HCT116 (cell line): ENCODE measurements around the gene GEMIN7. TPM values are rescaled to one million over a fixed set of nuclear protein-coding genes. Genes with fewer than 3 reads are reported as not detected.
A peak's percentile ranks its signal among the peaks of the same experiment; 100 is the strongest.

Experiments
- ATF3 ChIP-seq: IDR thresholded peaks from 2 replicates; pipeline ENCODE4 v1.6.1; 2012
- CEBPB ChIP-seq: IDR thresholded peaks from 2 replicates; pipeline ENCODE4 v1.6.1; 2012; ENCODE audit warnings: low read depth
- EGR1 ChIP-seq: IDR thresholded peaks from 2 replicates; pipeline ENCODE4 v1.6.1; 2012; ENCODE audit warnings: low read depth
- EZH2 ChIP-seq: fragments of 200-600 bp; sonication (generic); IDR thresholded peaks from 2 replicates; pipeline ENCODE4 v1.6.1; 2017; ENCODE audit warnings: antibody characterized with exemption, mixed run types
- EZH2phosphoT487 ChIP-seq: fragments of 200-600 bp; IDR thresholded peaks from 2 replicates; pipeline ENCODE4 v1.6.1; 2018; ENCODE audit warnings: antibody characterized with exemption, borderline replicate concordance
- FOSL1 ChIP-seq: IDR thresholded peaks from 2 replicates; pipeline ENCODE4 v1.6.1; 2012; ENCODE audit warnings: low read depth
- POLR2AphosphoS5 ChIP-seq: IDR thresholded peaks from 2 replicates; pipeline ENCODE4 v1.6.1; 2011; ENCODE audit warnings: mild to moderate bottlenecking, low read depth, low read length, moderate library complexity
- SIN3A ChIP-seq: IDR thresholded peaks from 2 replicates; pipeline ENCODE4 v1.6.1; 2012; ENCODE audit warnings: low read depth
- SP1 ChIP-seq: IDR thresholded peaks from 2 replicates; pipeline ENCODE4 v1.6.1; 2012; ENCODE audit warnings: low read depth
- SRF ChIP-seq: IDR thresholded peaks from 2 replicates; pipeline ENCODE4 v1.6.1; 2012; ENCODE audit warnings: low read depth
- TCF7L2 ChIP-seq: IDR thresholded peaks from 2 replicates; pipeline ENCODE4 v1.7.0; 2011; ENCODE audit warnings: borderline replicate concordance, inconsistent platforms; ENCODE audit not compliant: insufficient read depth, insufficient read length; ENCODE audit errors: extremely low read depth
- ZFX ChIP-seq: fragments of 450-650 bp; IDR thresholded peaks from 2 replicates; pipeline ENCODE4 v1.6.1; 2017
- ZNF274 ChIP-seq: fragments of 200-500 bp; sonication (Bioruptor generic); IDR thresholded peaks from 2 replicates; pipeline ENCODE4 v1.6.1; 2014; ENCODE audit warnings: mild to moderate bottlenecking, low read depth, low read length, inconsistent platforms
- total RNA-seq: library from RNA; stranded (reverse); gene quantifications from one replicate; pipeline ENCODE4 v1.2.1, GENCODE V29; 2021; ENCODE audit not compliant: unreplicated experiment
- TF ChIP-seq, protein P1 (sequence below): IDR thresholded peaks from 2 replicates; pipeline ENCODE4 v1.6.1; 2011; ENCODE audit warnings: mild to moderate bottlenecking, low read length, moderate library complexity; ENCODE audit not compliant: insufficient replicate concordance; ENCODE audit errors: extremely low read depth

The GEMIN7 gene
- total RNA-seq, 1 experiment from 2014 or later = 35.4 TPM

DNA sequence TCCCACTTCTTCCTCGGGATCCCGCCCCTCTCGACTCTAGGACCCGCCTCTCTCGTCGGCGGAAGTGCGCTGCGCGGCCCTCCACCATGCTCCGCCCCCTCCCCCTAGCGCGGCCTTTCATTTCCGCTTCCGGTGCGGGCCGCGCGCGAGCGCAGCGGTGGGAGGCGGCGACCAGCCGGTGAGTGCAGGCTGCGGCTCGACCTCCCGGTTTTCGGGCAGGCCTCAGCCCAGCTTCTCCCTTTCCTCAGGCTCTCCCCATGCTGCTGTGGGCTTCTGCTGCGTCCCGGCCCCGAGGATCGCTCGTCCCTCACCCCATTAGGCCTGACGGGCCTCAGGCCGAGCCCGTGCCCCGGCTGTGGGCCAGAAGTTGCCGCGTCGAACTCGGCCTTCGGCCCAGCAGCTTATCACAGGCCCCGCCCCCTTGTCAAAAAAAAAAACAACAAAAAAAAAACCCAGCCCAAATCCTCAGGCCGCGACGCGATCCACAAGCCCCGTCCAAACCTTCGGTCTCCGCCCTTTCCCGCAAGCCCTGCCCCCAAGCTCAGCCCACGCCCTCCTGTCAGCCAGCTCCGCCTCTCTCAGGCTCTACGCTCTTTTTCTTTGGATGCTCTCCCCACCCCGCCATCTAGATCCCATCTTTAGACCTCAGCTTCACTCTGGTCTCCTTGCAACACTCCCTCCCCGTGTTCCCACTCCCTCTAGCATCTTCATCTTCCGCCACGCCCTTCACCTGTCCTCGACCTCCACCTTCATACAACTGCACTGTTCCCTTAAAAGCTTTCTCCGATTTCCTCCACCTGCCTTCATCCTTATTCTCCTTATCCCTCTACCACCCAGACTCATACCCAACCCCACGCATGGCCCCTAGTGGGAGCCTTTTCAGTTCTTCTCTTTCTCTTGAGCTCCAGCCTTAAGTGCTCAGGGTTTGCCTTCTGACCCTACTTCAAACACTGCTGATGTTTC lies 39.8 kb upstream of the GEMIN7 start, which contains the start of gene CLASRP (continued):
- no peak for TF ChIP-seq SRF
- TF ChIP-seq ZNF274 = no peak
- TF ChIP-seq TCF7L2 = no peak
- peak; percentile 85 for TF ChIP-seq POLR2AphosphoS5
- TF ChIP-seq FOSL1 = no peak
- TF ChIP-seq EGR1 = peak; percentile 65
- TF ChIP-seq, protein P1, sequence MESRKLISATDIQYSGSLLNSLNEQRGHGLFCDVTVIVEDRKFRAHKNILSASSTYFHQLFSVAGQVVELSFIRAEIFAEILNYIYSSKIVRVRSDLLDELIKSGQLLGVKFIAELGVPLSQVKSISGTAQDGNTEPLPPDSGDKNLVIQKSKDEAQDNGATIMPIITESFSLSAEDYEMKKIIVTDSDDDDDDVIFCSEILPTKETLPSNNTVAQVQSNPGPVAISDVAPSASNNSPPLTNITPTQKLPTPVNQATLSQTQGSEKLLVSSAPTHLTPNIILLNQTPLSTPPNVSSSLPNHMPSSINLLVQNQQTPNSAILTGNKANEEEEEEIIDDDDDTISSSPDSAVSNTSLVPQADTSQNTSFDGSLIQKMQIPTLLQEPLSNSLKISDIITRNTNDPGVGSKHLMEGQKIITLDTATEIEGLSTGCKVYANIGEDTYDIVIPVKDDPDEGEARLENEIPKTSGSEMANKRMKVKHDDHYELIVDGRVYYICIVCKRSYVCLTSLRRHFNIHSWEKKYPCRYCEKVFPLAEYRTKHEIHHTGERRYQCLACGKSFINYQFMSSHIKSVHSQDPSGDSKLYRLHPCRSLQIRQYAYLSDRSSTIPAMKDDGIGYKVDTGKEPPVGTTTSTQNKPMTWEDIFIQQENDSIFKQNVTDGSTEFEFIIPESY = no peak
- no peak for TF ChIP-seq CEBPB
- TF ChIP-seq ATF3 = no peak
- peak; percentile 94 for TF ChIP-seq ZFX
- TF ChIP-seq EZH2phosphoT487 = no peak
- TF ChIP-seq EZH2 = no peak
- TF ChIP-seq SIN3A = no peak
- TF ChIP-seq SP1 = peak; percentile 53
- TF ChIP-seq, all 23 proteins: peak for 7
